HG03432 (cell line): ENCODE measurements around the gene OSBPL3.

Experiments
- ATAC-seq: cut with Tn5 transposase; IDR thresholded peaks from one replicate; pipeline ENCODE4 v1.9.1; 2021; ENCODE audit warnings: mild to moderate bottlenecking, moderate library complexity; ENCODE audit not compliant: unreplicated experiment

Gene OSBPL3

GRCh38 chr7:24748521-24748920 lies 231.5 kb downstream of the OSBPL3 start:
- no peak for ATAC-seq
